A549 (cell line): Measurements from ENCODE around the gene YBEY. TPM values are rescaled to one million over a fixed set of nuclear protein-coding genes. Genes with fewer than 3 reads are reported as not detected.

Experiments used
- ATAC-seq, 2 experiments: fragments of 200-7000 bp in 1 of 2; fragments of >200 bp in 1 of 2; cut with Nextera tagmentation in 1 of 2; cut with Tn5 transposase in 1 of 2; 3 replicates each; pipeline versions ENCODE4 v1.8.0 to v1.9.1; 2018 to 2020; ENCODE audit warnings: mild to moderate bottlenecking in 1 of 2, moderate library complexity in 1 of 2
- CTCF ChIA-PET: fragments of 300-600 bp; sonication (Branson Sonifier 250); formaldehyde crosslinking; extraction: SDS; loops from one replicate; lab custom pipeline; 2021; ENCODE audit warnings: antibody characterized with exemption, inconsistent platforms; lab: Yijun Ruan, JAX
- POLR2A ChIA-PET: fragments of 350-600 bp; formaldehyde crosslinking; extraction: SDS; loops from one replicate; lab custom pipeline; 2021; ENCODE audit warnings: antibody characterized with exemption, inconsistent platforms; lab: Yijun Ruan, JAX
- DNase-seq, 2 experiments: peaks; one replicate each; pipeline versions ENCODE4 v3.0.0 to v3.0.0-alpha.2; 2011 to 2016; ENCODE audit warnings: low read depth in 1 of 2, low spot score in 1 of 2
- FAIRE-seq: peaks from 2 replicates; lab custom pipeline; 2011; peaks lifted over from hg19 to GRCh38; lab: Jason Lieb, UNC
- H3K27ac ChIP-seq, 2 experiments: fragments of >200 bp; sonication (Bioruptor Twin); formaldehyde crosslinking; 3 replicates each; pipeline ENCODE4 v1.5.1; 2016 to 2017
- H3K4me1 ChIP-seq: fragments of >200 bp; sonication (Bioruptor Twin); formaldehyde crosslinking; 3 replicates; pipeline ENCODE4 v1.6.1; 2016
- H3K4me2 ChIP-seq: fragments of >200 bp; sonication (Bioruptor Twin); formaldehyde crosslinking; 3 replicates; pipeline ENCODE4 v1.6.1; 2016
- H3K4me3 ChIP-seq: fragments of >200 bp; sonication (Bioruptor Twin); formaldehyde crosslinking; 3 replicates; pipeline ENCODE4 v1.5.1; 2016
- H3K9me3 ChIP-seq: fragments of >200 bp; sonication (Bioruptor Twin); formaldehyde crosslinking; 3 replicates; pipeline ENCODE4 v1.6.1; 2016
- ATOH8 ChIP-seq: fragments of 250-450 bp; sonication (Bioruptor Pico); IDR thresholded peaks from 2 replicates; pipeline ENCODE4 v1.5.0; 2020; ENCODE audit warnings: low read depth, mild to moderate bottlenecking, moderate library complexity
- BCL3 ChIP-seq: fragments of >200 bp; sonication (Bioruptor Twin); formaldehyde crosslinking; IDR thresholded peaks from 3 replicates; pipeline ENCODE4 v1.6.1; 2016
- BHLHE40 ChIP-seq: IDR thresholded peaks from 2 replicates; pipeline ENCODE4 v1.6.1; 2012; ENCODE audit warnings: low read depth, low read length, inconsistent platforms
- CBX8 ChIP-seq: fragments of 200-600 bp; sonication (generic); IDR thresholded peaks from 2 replicates; pipeline ENCODE4 v1.6.1; 2016
- CEBPB ChIP-seq, 2 experiments: fragments of >200 bp in 1 of 2; sonication (Bioruptor Twin) in 1 of 2; formaldehyde crosslinking in 1 of 2; IDR thresholded peaks; 2 replicates each; pipeline ENCODE4 v1.6.1; 2012 to 2016
- CHD4 ChIP-seq: fragments of 200-600 bp; sonication (generic); IDR thresholded peaks from 2 replicates; pipeline ENCODE4 v1.6.1; 2016; ENCODE audit warnings: antibody characterized with exemption, mild to moderate bottlenecking, borderline replicate concordance
- CTCF ChIP-seq: fragments of >200 bp; sonication (Bioruptor Twin); formaldehyde crosslinking; IDR thresholded peaks from 3 replicates; pipeline ENCODE4 v1.5.1; 2016
- EHF ChIP-seq: fragments of 250-450 bp; sonication (Bioruptor Pico); IDR thresholded peaks from 2 replicates; pipeline ENCODE4 v1.5.0; 2020; ENCODE audit warnings: mild to moderate bottlenecking
- EHMT2 ChIP-seq: fragments of 200-600 bp; sonication (generic); IDR thresholded peaks from 2 replicates; pipeline ENCODE4 v1.6.1; 2016; ENCODE audit warnings: antibody characterized with exemption, low read depth, mild to moderate bottlenecking, moderate library complexity
- ELK1 ChIP-seq: fragments of 150-350 bp; IDR thresholded peaks from 2 replicates; pipeline ENCODE4 v1.6.1; 2014; ENCODE audit warnings: low read depth, mild to moderate bottlenecking, low read length
- ESRRA ChIP-seq: fragments of 150-350 bp; IDR thresholded peaks from 2 replicates; pipeline ENCODE4 v1.6.1; 2014; ENCODE audit warnings: mild to moderate bottlenecking, low read length, borderline replicate concordance
- FOSL2 ChIP-seq, 2 experiments: fragments of 450-650 bp in 1 of 2; fragments of >200 bp in 1 of 2; sonication (Bioruptor Twin) in 1 of 2; formaldehyde crosslinking; IDR thresholded peaks; 2 replicates each; pipeline versions ENCODE4 v1.5.0 to v1.6.1; 2016 to 2020; ENCODE audit warnings: mild to moderate bottlenecking in 1 of 2, moderate library complexity in 1 of 2
- FOXS1 ChIP-seq: fragments of 250-450 bp; sonication (Bioruptor Pico); IDR thresholded peaks from 2 replicates; pipeline ENCODE4 v1.5.0; 2020; ENCODE audit warnings: mild to moderate bottlenecking, moderate library complexity
- HEYL ChIP-seq: fragments of 250-450 bp; sonication (Bioruptor Pico); IDR thresholded peaks from 2 replicates; pipeline ENCODE4 v1.8.0; 2021; ENCODE audit warnings: mild to moderate bottlenecking, moderate library complexity
- JUNB ChIP-seq: fragments of >200 bp; sonication (Bioruptor Twin); formaldehyde crosslinking; IDR thresholded peaks from 2 replicates; pipeline ENCODE4 v1.6.1; 2016
- MAX ChIP-seq: IDR thresholded peaks from 2 replicates; pipeline ENCODE4 v1.6.1; 2012
- MAZ ChIP-seq: fragments of 150-350 bp; IDR thresholded peaks from 2 replicates; pipeline ENCODE4 v1.6.1; 2014; ENCODE audit warnings: antibody characterized with exemption, low read depth, low read length, borderline replicate concordance
- NFE2L2 ChIP-seq: fragments of 150-350 bp; conservative IDR thresholded peaks from 2 replicates; pipeline ENCODE4 v1.6.1; 2014; ENCODE audit warnings: low read length
- NR3C1 ChIP-seq: fragments of >200 bp; sonication (Bioruptor Twin); formaldehyde crosslinking; IDR thresholded peaks from 3 replicates; pipeline ENCODE4 v1.6.1; 2017
- PBX3 ChIP-seq: IDR thresholded peaks from 2 replicates; pipeline ENCODE4 v1.6.1; 2012
- POLR2AphosphoS2 ChIP-seq: conservative IDR thresholded peaks from 2 replicates; pipeline ENCODE4 v1.6.1; 2012; ENCODE audit warnings: low read length, improper control_type of control experiment, inconsistent platforms
- RARB ChIP-seq: fragments of 250-450 bp; sonication (Bioruptor Pico); IDR thresholded peaks from 2 replicates; pipeline ENCODE4 v1.8.0; 2021; ENCODE audit warnings: mild to moderate bottlenecking, moderate library complexity
- RCOR1 ChIP-seq: fragments of 150-350 bp; IDR thresholded peaks from 2 replicates; pipeline ENCODE4 v1.6.1; 2014; ENCODE audit warnings: antibody characterized with exemption, low read length, low read depth
- RFX5 ChIP-seq: fragments of 450-650 bp; IDR thresholded peaks from 2 replicates; pipeline ENCODE4 v1.7.1; 2014; ENCODE audit warnings: antibody characterized with exemption, mild to moderate bottlenecking, moderate library complexity
- TP53 ChIP-seq: fragments of 250-450 bp; sonication (Bioruptor Pico); IDR thresholded peaks from 2 replicates; pipeline ENCODE4 v1.5.0; 2021; ENCODE audit warnings: mild to moderate bottlenecking, moderate library complexity
- ZNF302 ChIP-seq: fragments of 250-450 bp; sonication (Bioruptor Pico); IDR thresholded peaks from 2 replicates; pipeline ENCODE4 v1.9.0; 2021; ENCODE audit warnings: inconsistent platforms, mild to moderate bottlenecking, moderate library complexity
- WGBS: methylation state at CpG from one replicate; pipeline ENCODE4 v1.1.6; 2017; ENCODE audit errors: missing lambda C conversion rate; 5-methylcytosine and 5-hydroxymethylcytosine counted together
- polyA plus RNA-seq, 4 experiments: library from polyadenylated mRNA; depleted of rRNA in 3 of 4; stranded (reverse); fragments of >200 nt; fragmentation: RNase III in 1 of 4; extraction: RNeasy Plus Mini Kit Qiagen cat#74134 plus additional on column Dnase treatment in 1 of 4; gene quantifications; 2 replicates in 3 of 4; 3 replicates in 1 of 4; pipeline ENCODE4 v1.2.3, GENCODE V29; 2011 to 2017

Gene YBEY
- polyA plus RNA-seq, 2 of the 4 experiments (the other 2 are of a cell fraction), result 31.8 to 45.4 TPM

GRCh38 chr21:46268371-46268770 lies 17.8 kb upstream of the YBEY start (continued):
- TF ChIP-seq BCL3, result no peak
- TF ChIP-seq POLR2AphosphoS2, result no peak
- TF ChIP-seq JUNB, result no peak

GRCh38 chr21:46269466-46269865 lies 16.7 kb upstream of the YBEY start:
- no peaks in the 10 kb centered on the region for H3K9me3 ChIP-seq
- H3K4me2 ChIP-seq, result no peak overlapping the region
- FAIRE-seq (no peak), ATAC-seq (no peak), DNase-seq (no peak)
- CTCF ChIA-PET, result no interaction called here
- TF ChIP-seq ESRRA (no peak), MAX (no peak), CBX8 (no peak), BHLHE40 (no peak), EHMT2 (no peak), CEBPB (IDR thresholded peaks at IDR 0.05) (no peak), TP53 (CRISPR knock-in tag) (no peak), POLR2AphosphoS2 (no peak), PBX3 (no peak), EHF (no peak), CHD4 (no peak), CTCF (no peak), FOSL2 (IDR thresholded peaks at IDR 0.05) (no peak), FOSL2 (CRISPR knock-in tag; IDR thresholded peaks at IDR 0.05) (no peak), RFX5 (no peak), NR3C1 (no peak), NFE2L2 (no peak), RARB (CRISPR knock-in tag) (no peak), RCOR1 (no peak), MAZ (no peak)
- H3K4me3 ChIP-seq, result no peak overlapping the region
- H3K27ac ChIP-seq, result no peak overlapping the region
- POLR2A ChIA-PET, result no interaction called here
- H3K4me1 ChIP-seq, result no peaks in the 10 kb centered on the region
- 89% methylated on average over 8 of the region's 10 CpGs for WGBS

GRCh38 chr21:46273341-46273740 lies 12.8 kb upstream of the YBEY start:
- Histone ChIP-seq H3K27ac (no peak overlapping the region), H3K4me3 (no peak overlapping the region), H3K4me1 (no peaks in the 10 kb centered on the region), H3K4me2 (no peak overlapping the region), H3K9me3 (no peaks in the 10 kb centered on the region)
- ATAC-seq, result no peak
- ChIA-PET POLR2A (no interaction called here), CTCF (no interaction called here)
- WGBS, result 93% methylated on average over 14 of the region's 14 CpGs
- TF ChIP-seq ATOH8, result no peak
- TF ChIP-seq ELK1, result no peak
- no peak for TF ChIP-seq FOXS1 (CRISPR knock-in tag)
- TF ChIP-seq HEYL (CRISPR knock-in tag), result no peak
- TF ChIP-seq ZNF302 (CRISPR knock-in tag), result no peak
- DNase-seq, result no peak
- no peak for FAIRE-seq
